H9 (cell line): ENCODE data around the gene PRADC1. TPM values are rescaled to one million over a fixed set of nuclear protein-coding genes. Genes with fewer than 3 reads are reported as not detected.

Experiments
- DNase-seq: peaks from one replicate; pipeline ENCODE4 v3.0.0-alpha.2; 2017
- H2AFZ ChIP-seq: one replicate; pipeline ENCODE4 v1.6.1; 2013; ENCODE audit warnings: mild to moderate bottlenecking, low read length, control low read depth, moderate library complexity
- H2AK5ac ChIP-seq: 2 replicates; pipeline ENCODE4 v1.6.1; 2013; ENCODE audit warnings: low read length, control low read depth, mixed read lengths; ENCODE audit not compliant: insufficient read length
- H2BK120ac ChIP-seq: one replicate; pipeline ENCODE4 v1.6.1; 2013; ENCODE audit warnings: low read depth, mild to moderate bottlenecking, low read length, control low read depth, inconsistent platforms; ENCODE audit not compliant: poor library complexity, severe bottlenecking
- H2BK12ac ChIP-seq: 2 replicates; pipeline ENCODE4 v1.6.1; 2013; ENCODE audit warnings: low read length, control low read depth, mixed read lengths, low read depth; ENCODE audit not compliant: insufficient read length
- H2BK15ac ChIP-seq: 2 replicates; pipeline ENCODE4 v1.6.1; 2013; ENCODE audit warnings: low read depth, low read length, control low read depth
- H2BK20ac ChIP-seq: one replicate; pipeline ENCODE4 v1.6.1; 2013; ENCODE audit warnings: low read depth, mild to moderate bottlenecking, low read length, control low read depth, inconsistent platforms; ENCODE audit not compliant: poor library complexity, severe bottlenecking
- H2BK5ac ChIP-seq: 2 replicates; pipeline ENCODE4 v1.6.1; 2013; ENCODE audit warnings: low read length, control low read depth, mixed read lengths; ENCODE audit not compliant: insufficient read length
- H3K14ac ChIP-seq: 2 replicates; pipeline ENCODE4 v1.6.1; 2013; ENCODE audit warnings: low read length, control low read depth; ENCODE audit not compliant: insufficient read depth
- H3K18ac ChIP-seq: 2 replicates; pipeline ENCODE4 v1.6.1; 2013; ENCODE audit warnings: low read depth, mild to moderate bottlenecking, mixed read lengths, low read length, control low read depth; ENCODE audit not compliant: insufficient read length
- H3K23ac ChIP-seq: 2 replicates; pipeline ENCODE4 v1.6.1; 2013; ENCODE audit warnings: low read length, control low read depth, mixed read lengths, low read depth; ENCODE audit not compliant: insufficient read length
- H3K23me2 ChIP-seq: 2 replicates; pipeline ENCODE4 v1.6.1; 2013; ENCODE audit warnings: low read depth, mild to moderate bottlenecking, mixed read lengths, low read length, control low read depth; ENCODE audit not compliant: insufficient read length, poor library complexity, severe bottlenecking
- H3K27ac ChIP-seq: 2 replicates; pipeline ENCODE4 v1.5.1; 2013; ENCODE audit warnings: low read length, control low read depth, mixed read lengths, low read depth; ENCODE audit not compliant: insufficient read length
- H3K27me3 ChIP-seq: 2 replicates; pipeline ENCODE4 v1.6.1; 2013; ENCODE audit warnings: low read length, control low read depth, inconsistent platforms; ENCODE audit not compliant: insufficient read depth
- H3K4ac ChIP-seq: 2 replicates; pipeline ENCODE4 v1.6.1; 2013; ENCODE audit warnings: low read depth, mild to moderate bottlenecking, control low read depth, inconsistent platforms, low read length, moderate library complexity
- H3K4me1 ChIP-seq: 2 replicates; pipeline ENCODE4 v1.6.1; 2013; ENCODE audit warnings: low read length, control low read depth, inconsistent platforms; ENCODE audit not compliant: insufficient read depth
- H3K4me2 ChIP-seq: 2 replicates; pipeline ENCODE4 v1.6.1; 2013; ENCODE audit warnings: low read length, control low read depth, mixed read lengths; ENCODE audit not compliant: insufficient read length, insufficient read depth
- H3K56ac ChIP-seq: 2 replicates; pipeline ENCODE4 v1.6.1; 2013; ENCODE audit warnings: low read depth, mild to moderate bottlenecking, mixed read lengths, low read length, control low read depth; ENCODE audit not compliant: insufficient read length
- H3K79me1 ChIP-seq: 2 replicates; pipeline ENCODE4 v1.6.1; 2013; ENCODE audit warnings: low read depth, mild to moderate bottlenecking, moderate library complexity, low read length, control low read depth, inconsistent platforms; ENCODE audit not compliant: insufficient read depth, poor library complexity, severe bottlenecking
- H3K79me2 ChIP-seq: 2 replicates; pipeline ENCODE4 v1.6.1; 2013; ENCODE audit warnings: low read length, control low read depth, inconsistent platforms; ENCODE audit not compliant: insufficient read depth
- H3K9ac ChIP-seq: 2 replicates; pipeline ENCODE4 v1.6.1; 2013; ENCODE audit warnings: low read length, control low read depth, mixed read lengths; ENCODE audit not compliant: insufficient read length; ENCODE audit errors: extremely low read depth
- H3K9me3 ChIP-seq: one replicate; pipeline ENCODE4 v1.6.1; 2013; ENCODE audit warnings: low read depth, low read length, inconsistent platforms; ENCODE audit not compliant: control insufficient read depth
- H3T11ph ChIP-seq: one replicate; pipeline ENCODE4 v1.6.1; 2013; ENCODE audit warnings: mild to moderate bottlenecking, low read length, control low read depth, inconsistent platforms
- H4K20me1 ChIP-seq: one replicate; pipeline ENCODE4 v1.6.1; 2013; ENCODE audit not compliant: control insufficient read depth, insufficient read length, insufficient read depth
- H4K5ac ChIP-seq: 2 replicates; pipeline ENCODE4 v1.6.1; 2013; ENCODE audit warnings: low read depth, mild to moderate bottlenecking, mixed read lengths, low read length, control low read depth; ENCODE audit not compliant: insufficient read length
- H4K8ac ChIP-seq: replicated peaks from 2 replicates; pipeline ENCODE4 v1.6.1; 2013; ENCODE audit warnings: low read length, control low read depth, mixed read lengths, low read depth; ENCODE audit not compliant: insufficient read length
- H4K91ac ChIP-seq: 2 replicates; pipeline ENCODE4 v1.6.1; 2013; ENCODE audit warnings: low read depth, mild to moderate bottlenecking, moderate library complexity, mixed read lengths, low read length, control low read depth; ENCODE audit not compliant: insufficient read length
- H3K27ac Mint-ChIP-seq, 3 experiments: 2 replicates in 2 of 3; 3 replicates in 1 of 3; pipeline ENCODE4 v1.8.0; 2020 to 2021; ENCODE audit warnings: mixed read lengths in 3 of 3, mild to moderate bottlenecking in 1 of 3, moderate library complexity in 1 of 3
- H3K27me3 Mint-ChIP-seq: 2 replicates; pipeline ENCODE4 v1.8.0; 2021; ENCODE audit warnings: low read depth, mild to moderate bottlenecking, moderate library complexity, mixed read lengths
- H3K36me3 Mint-ChIP-seq, 3 experiments: 2 replicates in 2 of 3; 3 replicates in 1 of 3; pipeline ENCODE4 v1.8.0; 2020 to 2021; ENCODE audit warnings: low read depth in 3 of 3, mixed read lengths in 3 of 3; ENCODE audit not compliant: insufficient read depth in 1 of 3
- H3K4me1 Mint-ChIP-seq, 2 experiments: 2 replicates each; pipeline ENCODE4 v1.8.0; 2020; ENCODE audit warnings: mixed read lengths in 2 of 2
- H3K4me3 Mint-ChIP-seq, 2 experiments: 2 replicates in 1 of 2; 3 replicates in 1 of 2; pipeline ENCODE4 v1.8.0; 2020 to 2021; ENCODE audit warnings: mild to moderate bottlenecking in 2 of 2, mixed read lengths in 2 of 2, moderate library complexity in 1 of 2
- H3K9me3 Mint-ChIP-seq, 2 experiments: 2 replicates in 1 of 2; 3 replicates in 1 of 2; pipeline ENCODE4 v1.8.0; 2020; ENCODE audit warnings: mild to moderate bottlenecking in 2 of 2, mixed read lengths in 2 of 2, moderate library complexity in 1 of 2
- WGBS: extraction: QIAGEN DNeasy Blood & Tissue Kit; methylation state at CpG from one replicate; pipeline ENCODE4 v1.1.7; 2013; ENCODE audit warnings: missing lambda C conversion rate, low lambda C conversion rate, mixed read lengths; ENCODE audit not compliant: insufficient read length; ENCODE audit errors: extremely low coverage; 5-methylcytosine and 5-hydroxymethylcytosine counted together
- total RNA-seq: library from RNA; stranded (reverse); gene quantifications from 2 replicates; pipeline ENCODE4 v1.2.1, GENCODE V29; 2021
- TF ChIP-seq, protein P1 (sequence below): fragments of 200-600 bp; sonication (generic); conservative IDR thresholded peaks from 3 replicates; pipeline ENCODE4 v1.8.0; 2021; ENCODE audit warnings: antibody characterized with exemption, mild to moderate bottlenecking

The PRADC1 gene
- total RNA-seq, 1 experiment from 2014 or later = 9.6 TPM

DNA sequence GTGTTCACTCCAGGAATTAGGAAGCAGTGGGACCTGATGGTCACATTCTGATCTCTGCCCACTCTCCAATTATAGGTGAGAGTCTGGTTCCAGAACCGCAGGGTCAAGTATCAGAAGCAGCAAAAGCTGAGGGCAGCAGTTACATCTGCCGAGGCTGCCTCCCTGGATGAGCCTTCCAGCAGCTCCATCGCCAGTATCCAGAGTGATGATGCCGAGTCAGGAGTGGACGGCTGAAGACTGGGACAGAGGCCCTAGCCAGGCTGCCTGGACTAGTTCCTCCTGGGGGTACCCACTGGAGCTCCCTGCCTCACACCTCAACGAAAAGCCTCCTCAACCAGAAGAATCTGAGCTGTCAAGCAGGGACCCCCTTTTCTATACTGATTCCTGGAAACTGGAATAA, 22.3 kb downstream of the PRADC1 start:
- no peak overlapping the region for H3K9ac ChIP-seq
- H3K9me3 ChIP-seq = no peaks in the 10 kb centered on the region
- Mint-ChIP-seq H3K27ac (no peak overlapping the region), H3K36me3 (no peaks in the 10 kb centered on the region), H3K4me3 (no peak overlapping the region), H3K4me1 (peaks cover 17 to 32% of the 10 kb centered on the region in 2 experiments), H3K9me3 (no peaks in the 10 kb centered on the region), H3K27me3 (peaks cover 19% of the 10 kb centered on the region)
- H2BK5ac ChIP-seq = no peak overlapping the region
- H2BK12ac ChIP-seq = no peak overlapping the region
- H4K20me1 ChIP-seq = no peaks in the 10 kb centered on the region
- no peak overlapping the region for H3K56ac ChIP-seq
- H2BK20ac ChIP-seq = no peak overlapping the region
- no peak overlapping the region for H2BK15ac ChIP-seq
- no peak overlapping the region for H2AFZ ChIP-seq
- no peak overlapping the region for H3K4me2 ChIP-seq
- H2AK5ac ChIP-seq = no peak overlapping the region
- H3K23me2 ChIP-seq = no peaks in the 10 kb centered on the region
- WGBS = no CpG with 5 or more reads among the region's 6 CpGs
- no peak overlapping the region for H4K5ac ChIP-seq
- no peak overlapping the region for H3T11ph ChIP-seq
- no peak overlapping the region for H3K14ac ChIP-seq
- DNase-seq = no peak
- no peak overlapping the region for H3K18ac ChIP-seq
- no peaks in the 10 kb centered on the region for H3K79me1 ChIP-seq
- H4K91ac ChIP-seq = no peak overlapping the region
- H3K4me1 ChIP-seq = no peaks in the 10 kb centered on the region
- H3K79me2 ChIP-seq = peaks cover 7% of the 10 kb centered on the region; the same call in 1 of the 2 replicates
- no peaks in the 10 kb centered on the region for H3K27me3 ChIP-seq
- no peak overlapping the region for H3K23ac ChIP-seq
- TF ChIP-seq, protein P1, sequence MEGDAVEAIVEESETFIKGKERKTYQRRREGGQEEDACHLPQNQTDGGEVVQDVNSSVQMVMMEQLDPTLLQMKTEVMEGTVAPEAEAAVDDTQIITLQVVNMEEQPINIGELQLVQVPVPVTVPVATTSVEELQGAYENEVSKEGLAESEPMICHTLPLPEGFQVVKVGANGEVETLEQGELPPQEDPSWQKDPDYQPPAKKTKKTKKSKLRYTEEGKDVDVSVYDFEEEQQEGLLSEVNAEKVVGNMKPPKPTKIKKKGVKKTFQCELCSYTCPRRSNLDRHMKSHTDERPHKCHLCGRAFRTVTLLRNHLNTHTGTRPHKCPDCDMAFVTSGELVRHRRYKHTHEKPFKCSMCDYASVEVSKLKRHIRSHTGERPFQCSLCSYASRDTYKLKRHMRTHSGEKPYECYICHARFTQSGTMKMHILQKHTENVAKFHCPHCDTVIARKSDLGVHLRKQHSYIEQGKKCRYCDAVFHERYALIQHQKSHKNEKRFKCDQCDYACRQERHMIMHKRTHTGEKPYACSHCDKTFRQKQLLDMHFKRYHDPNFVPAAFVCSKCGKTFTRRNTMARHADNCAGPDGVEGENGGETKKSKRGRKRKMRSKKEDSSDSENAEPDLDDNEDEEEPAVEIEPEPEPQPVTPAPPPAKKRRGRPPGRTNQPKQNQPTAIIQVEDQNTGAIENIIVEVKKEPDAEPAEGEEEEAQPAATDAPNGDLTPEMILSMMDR = no peak
- H3K27ac ChIP-seq = no peak overlapping the region
- no peak overlapping the region for H3K4ac ChIP-seq
- H2BK120ac ChIP-seq = no peak overlapping the region
- H4K8ac ChIP-seq = no peak overlapping the region
